ENCODE measurements around the gene PRKN.
"Not testable (repeated sequence)": the region's sequence is repeated elsewhere in the genome, so short reads cannot be mapped to it uniquely, and the experiment has no call there.

PRKN gene

GRCh38 chr6:161915456-161915964 is 812.1 kb downstream of the PRKN start:
- no peaks in the 10 kb centered on the region for H3K27me3 ChIP-seq (ENCODE audit: control insufficient read depth, insufficient read depth, low read length)
- no peaks in the 10 kb centered on the region for H3K36me3 ChIP-seq (ENCODE audit: control insufficient read depth, insufficient read depth, low read length)
- H3K9ac ChIP-seq (ENCODE audit: low read length): no peak overlapping the region
- H3K27ac ChIP-seq (ENCODE audit: low read depth, low read length): no peak overlapping the region
- no peaks in the 10 kb centered on the region for H3K4me1 ChIP-seq (ENCODE audit: control insufficient read depth, insufficient read depth, low read length)
- H3K4me3 ChIP-seq (ENCODE audit: low read length): no peak overlapping the region

- Histone ChIP-seq H3K9ac (ENCODE audit: low read length) (no peak overlapping the region), H3K36me3 (ENCODE audit: control insufficient read depth, insufficient read depth, low read length) (no peaks in the 10 kb centered on the region), H3K4me3 (ENCODE audit: low read length) (no peak overlapping the region), H3K27ac (ENCODE audit: low read depth, low read length) (no peak overlapping the region), H3K27me3 (ENCODE audit: control insufficient read depth, insufficient read depth, low read length) (no peaks in the 10 kb centered on the region), H3K4me1 (ENCODE audit: control insufficient read depth, insufficient read depth, low read length) (no peaks in the 10 kb centered on the region)
These were observed 818.7 kb downstream of the PRKN start for GRCh38 chr6:161908872-161909271.

GRCh38 chr6:161906571-161906970 is 821.0 kb downstream of the PRKN start:
- no peak overlapping the region for H3K9ac ChIP-seq (ENCODE audit: low read length)
- H3K27ac ChIP-seq (ENCODE audit: low read depth, low read length): no peak overlapping the region
- H3K4me1 ChIP-seq (ENCODE audit: control insufficient read depth, insufficient read depth, low read length): no peaks in the 10 kb centered on the region
- H3K36me3 ChIP-seq (ENCODE audit: control insufficient read depth, insufficient read depth, low read length): no peaks in the 10 kb centered on the region
- H3K27me3 ChIP-seq (ENCODE audit: control insufficient read depth, insufficient read depth, low read length): no peaks in the 10 kb centered on the region
- no peak overlapping the region for H3K4me3 ChIP-seq (ENCODE audit: low read length)

- H3K9ac ChIP-seq (ENCODE audit: low read length): no peak overlapping the region
- H3K36me3 ChIP-seq (ENCODE audit: control insufficient read depth, insufficient read depth, low read length): no peaks in the 10 kb centered on the region
- no peaks in the 10 kb centered on the region for H3K27me3 ChIP-seq (ENCODE audit: control insufficient read depth, insufficient read depth, low read length)
- H3K27ac ChIP-seq (ENCODE audit: low read depth, low read length): no peak overlapping the region
- H3K4me1 ChIP-seq (ENCODE audit: control insufficient read depth, insufficient read depth, low read length): no peaks in the 10 kb centered on the region
- H3K4me3 ChIP-seq (ENCODE audit: low read length): no peak overlapping the region
These were observed 823.9 kb downstream of the PRKN start for GRCh38 chr6:161903584-161904212.

- Histone ChIP-seq H3K27ac (ENCODE audit: low read depth, low read length) (no peak overlapping the region), H3K4me3 (ENCODE audit: low read length) (no peak overlapping the region), H3K4me1 (ENCODE audit: control insufficient read depth, insufficient read depth, low read length) (no peaks in the 10 kb centered on the region), H3K9ac (ENCODE audit: low read length) (no peak overlapping the region), H3K27me3 (ENCODE audit: control insufficient read depth, insufficient read depth, low read length) (no peaks in the 10 kb centered on the region), H3K36me3 (ENCODE audit: control insufficient read depth, insufficient read depth, low read length) (no peaks in the 10 kb centered on the region)
These were observed 825.7 kb downstream of the PRKN start for GRCh38 chr6:161901740-161902426.

GRCh38 chr6:161894436-161894835 is 833.1 kb downstream of the PRKN start:
- Histone ChIP-seq H3K9ac (ENCODE audit: low read length) (no peak overlapping the region), H3K27me3 (ENCODE audit: control insufficient read depth, insufficient read depth, low read length) (no peaks in the 10 kb centered on the region), H3K4me3 (ENCODE audit: low read length) (no peak overlapping the region), H3K27ac (ENCODE audit: low read depth, low read length) (no peak overlapping the region), H3K36me3 (ENCODE audit: control insufficient read depth, insufficient read depth, low read length) (no peaks in the 10 kb centered on the region), H3K4me1 (ENCODE audit: control insufficient read depth, insufficient read depth, low read length) (no peaks in the 10 kb centered on the region)

- Histone ChIP-seq H3K4me3 (ENCODE audit: low read length) (no peak overlapping the region), H3K9ac (ENCODE audit: low read length) (no peak overlapping the region), H3K27me3 (ENCODE audit: control insufficient read depth, insufficient read depth, low read length) (no peaks in the 10 kb centered on the region), H3K36me3 (ENCODE audit: control insufficient read depth, insufficient read depth, low read length) (no peaks in the 10 kb centered on the region), H3K27ac (ENCODE audit: low read depth, low read length) (no peak overlapping the region), H3K4me1 (ENCODE audit: control insufficient read depth, insufficient read depth, low read length) (no peaks in the 10 kb centered on the region)
These were observed 836.0 kb downstream of the PRKN start for GRCh38 chr6:161891542-161891941.

- Histone ChIP-seq H3K4me3 (ENCODE audit: low read length) (no peak overlapping the region), H3K27me3 (ENCODE audit: control insufficient read depth, insufficient read depth, low read length) (no peaks in the 10 kb centered on the region), H3K9ac (ENCODE audit: low read length) (no peak overlapping the region), H3K27ac (ENCODE audit: low read depth, low read length) (no peak overlapping the region), H3K36me3 (ENCODE audit: control insufficient read depth, insufficient read depth, low read length) (no peaks in the 10 kb centered on the region), H3K4me1 (ENCODE audit: control insufficient read depth, insufficient read depth, low read length) (no peaks in the 10 kb centered on the region)
These were observed 836.7 kb downstream of the PRKN start for GRCh38 chr6:161890832-161891297.

- no peaks in the 10 kb centered on the region for H3K4me1 ChIP-seq (ENCODE audit: control insufficient read depth, insufficient read depth, low read length)
- H3K4me3 ChIP-seq (ENCODE audit: low read length): no peak overlapping the region
- H3K9ac ChIP-seq (ENCODE audit: low read length): no peak overlapping the region
- H3K36me3 ChIP-seq (ENCODE audit: control insufficient read depth, insufficient read depth, low read length): no peaks in the 10 kb centered on the region
- no peak overlapping the region for H3K27ac ChIP-seq (ENCODE audit: low read depth, low read length)
- H3K27me3 ChIP-seq (ENCODE audit: control insufficient read depth, insufficient read depth, low read length): no peaks in the 10 kb centered on the region
These were observed 837.3 kb downstream of the PRKN start for GRCh38 chr6:161890133-161890831.

GRCh38 chr6:161889324-161889723 is 838.2 kb downstream of the PRKN start:
- Histone ChIP-seq H3K4me3 (ENCODE audit: low read length) (no peak overlapping the region), H3K36me3 (ENCODE audit: control insufficient read depth, insufficient read depth, low read length) (no peaks in the 10 kb centered on the region), H3K27ac (ENCODE audit: low read depth, low read length) (no peak overlapping the region), H3K4me1 (ENCODE audit: control insufficient read depth, insufficient read depth, low read length) (no peaks in the 10 kb centered on the region), H3K27me3 (ENCODE audit: control insufficient read depth, insufficient read depth, low read length) (no peaks in the 10 kb centered on the region), H3K9ac (ENCODE audit: low read length) (no peak overlapping the region)

- H3K36me3 ChIP-seq (ENCODE audit: control insufficient read depth, insufficient read depth, low read length); H3K27ac ChIP-seq (ENCODE audit: low read depth, low read length); H3K4me1 ChIP-seq (ENCODE audit: control insufficient read depth, insufficient read depth, low read length); H3K4me3 ChIP-seq (ENCODE audit: low read length); H3K27me3 ChIP-seq (ENCODE audit: control insufficient read depth, insufficient read depth, low read length); H3K9ac ChIP-seq (ENCODE audit: low read length): not testable (repeated sequence)
These were observed 841.0 kb downstream of the PRKN start for GRCh38 chr6:161886545-161886944.

- Histone ChIP-seq H3K27me3 (ENCODE audit: control insufficient read depth, insufficient read depth, low read length) (no peaks in the 10 kb centered on the region), H3K36me3 (ENCODE audit: control insufficient read depth, insufficient read depth, low read length) (no peaks in the 10 kb centered on the region), H3K27ac (ENCODE audit: low read depth, low read length) (no peak overlapping the region), H3K9ac (ENCODE audit: low read length) (no peak overlapping the region), H3K4me1 (ENCODE audit: control insufficient read depth, insufficient read depth, low read length) (no peaks in the 10 kb centered on the region), H3K4me3 (ENCODE audit: low read length) (no peak overlapping the region)
These were observed 842.8 kb downstream of the PRKN start for GRCh38 chr6:161884782-161885181.
